Adrenal gland (tissue), 5 donors: ENCODE results near the gene SLC1A7.

ENCODE experiments used
- POLR2A ChIP-seq, 2 donors: fragments of 450-650 bp; IDR thresholded peaks; one replicate each; pipeline ENCODE4 v1.6.1; 2017; ENCODE audit warnings: antibody characterized with exemption in 2 of 2, mild to moderate bottlenecking in 2 of 2, moderate library complexity in 1 of 2
- TF ChIP-seq, protein P1 (sequence below), 6 experiments: fragments of 450-650 bp in 4 of 6; fragments of 200-600 bp in 2 of 6; sonication (generic) in 1 of 6; IDR thresholded peaks; 1 replicate in 5 of 6; 2 replicates in 1 of 6; pipeline versions ENCODE4 v1.5.1 to v1.8.0; 2016 to 2021; ENCODE audit warnings: antibody characterized with exemption in 6 of 6, mild to moderate bottlenecking in 2 of 6, moderate library complexity in 1 of 6
- donor health status: DM: no; HTN: no; CAD: no.

DNA sequence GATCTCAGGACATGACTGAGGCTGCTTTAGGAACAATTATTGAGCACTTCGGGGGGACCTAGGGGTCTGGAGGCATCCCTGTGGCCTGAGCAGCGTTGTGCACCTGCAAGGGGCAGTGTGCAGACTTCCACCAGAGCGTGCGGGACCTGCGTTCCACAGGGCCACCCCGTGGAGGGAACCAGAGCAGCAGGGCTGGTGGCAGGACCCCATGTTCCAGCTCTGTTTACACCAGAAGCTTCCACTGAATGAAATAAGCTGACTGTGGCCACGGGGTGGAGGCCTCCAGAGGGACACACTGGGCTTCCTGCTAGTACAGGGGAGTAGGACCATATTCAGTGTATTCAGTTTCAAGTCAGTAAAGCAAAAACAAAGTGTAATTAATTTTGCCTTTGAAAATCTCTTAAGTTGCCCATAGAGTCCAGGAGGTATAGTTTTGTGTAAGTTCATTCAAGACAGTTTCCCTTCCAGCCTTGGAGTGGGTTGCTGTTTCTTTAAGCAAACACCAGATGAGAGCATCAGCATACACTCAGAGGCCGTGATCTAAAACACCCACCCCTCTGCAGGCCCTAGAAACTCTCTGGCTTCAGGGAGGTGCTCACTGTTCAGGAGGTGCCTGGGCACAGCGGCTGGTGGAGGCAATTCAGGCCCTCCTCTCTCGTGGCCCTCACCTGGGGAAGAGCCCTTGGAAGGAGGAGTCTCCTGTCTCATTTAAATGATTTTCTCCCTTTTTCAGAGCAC lies 16.6 kb downstream of the SLC1A7 start:
- TF ChIP-seq POLR2A (IDR thresholded peaks at IDR 0.05): no peak
- TF ChIP-seq, protein P1, sequence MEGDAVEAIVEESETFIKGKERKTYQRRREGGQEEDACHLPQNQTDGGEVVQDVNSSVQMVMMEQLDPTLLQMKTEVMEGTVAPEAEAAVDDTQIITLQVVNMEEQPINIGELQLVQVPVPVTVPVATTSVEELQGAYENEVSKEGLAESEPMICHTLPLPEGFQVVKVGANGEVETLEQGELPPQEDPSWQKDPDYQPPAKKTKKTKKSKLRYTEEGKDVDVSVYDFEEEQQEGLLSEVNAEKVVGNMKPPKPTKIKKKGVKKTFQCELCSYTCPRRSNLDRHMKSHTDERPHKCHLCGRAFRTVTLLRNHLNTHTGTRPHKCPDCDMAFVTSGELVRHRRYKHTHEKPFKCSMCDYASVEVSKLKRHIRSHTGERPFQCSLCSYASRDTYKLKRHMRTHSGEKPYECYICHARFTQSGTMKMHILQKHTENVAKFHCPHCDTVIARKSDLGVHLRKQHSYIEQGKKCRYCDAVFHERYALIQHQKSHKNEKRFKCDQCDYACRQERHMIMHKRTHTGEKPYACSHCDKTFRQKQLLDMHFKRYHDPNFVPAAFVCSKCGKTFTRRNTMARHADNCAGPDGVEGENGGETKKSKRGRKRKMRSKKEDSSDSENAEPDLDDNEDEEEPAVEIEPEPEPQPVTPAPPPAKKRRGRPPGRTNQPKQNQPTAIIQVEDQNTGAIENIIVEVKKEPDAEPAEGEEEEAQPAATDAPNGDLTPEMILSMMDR (IDR thresholded peaks at IDR 0.05): no peak
